ENCODE measurements around the gene RCN1. TPM values are rescaled to one million over a fixed set of nuclear protein-coding genes. Genes with fewer than 3 reads are reported as not detected.

RCN1 gene
- total and polyA plus RNA-seq, 2 of the 8 experiments (the other 6 are each of a cell fraction or from before 2014, with no cell fraction given), result 45.1 to 123 TPM

GRCh38 chr11:32082346-32082986 lies 8.4 kb upstream of the RCN1 start:
- Histone ChIP-seq H2BK120ac (replicated peaks; ENCODE audit: low read depth, low read length) (no peak overlapping the region), H2BK12ac (ENCODE audit: low read depth, low read length) (no peak overlapping the region; the same call in 1 of the 2 replicates), H3K56ac (replicated peaks; ENCODE audit: insufficient read length, low read depth, low read length) (no peak overlapping the region), H3K18ac (ENCODE audit: extremely low read depth, low read length) (0 out of 2 replicates have a peak overlapping the region, but pooled peaks have one; percentile 4), H3K79me2 (ENCODE audit: control insufficient read depth in 1 of 2, insufficient read depth in 2 of 2, low read length in 2 of 2) (no peaks in the 10 kb centered on the region), H3K27ac (ENCODE audit: low read depth, low read length) (no peak overlapping the region), H3K23ac (ENCODE audit: insufficient read length) (no peak overlapping the region), H3K4me2 (ENCODE audit: insufficient read depth in 1 of 2, low read depth in 2 of 2, low read length in 2 of 2) (no peak overlapping the region), H4K20me1 (replicated peaks in 1 of 2; ENCODE audit: control insufficient read depth in 1 of 2, insufficient read depth in 2 of 2, low read length in 2 of 2) (no peaks in the 10 kb centered on the region), H3K4me1 (replicated peaks in 1 of 4; ENCODE audit: control insufficient read depth in 3 of 4, insufficient read depth in 4 of 4, low read length in 3 of 4) (peaks cover 0 to 3% (median 1%) of the 10 kb centered on the region in 4 experiments; a peak in 4 of 7 replicates), H3K4me3 (ENCODE audit: extremely low read depth in 1 of 4, insufficient read depth in 2 of 4, low read depth in 3 of 4, low read length in 4 of 4) (no peak overlapping the region), H3K23me2 (ENCODE audit: low read depth, low read length) (no peaks in the 10 kb centered on the region), H4K5ac (ENCODE audit: insufficient read length, low read depth, low read length) (no peak overlapping the region), H2BK15ac (ENCODE audit: low read length) (no peak overlapping the region), H3K14ac (ENCODE audit: insufficient read length) (no peak overlapping the region), H3K79me1 (ENCODE audit: low read depth, low read length) (no peaks in the 10 kb centered on the region), H4K91ac (replicated peaks; ENCODE audit: insufficient read length, low read length) (peak overlapping the region; percentile 4), H3K27me3 (replicated peaks in 1 of 4; ENCODE audit: control insufficient read depth in 3 of 4, extremely low read depth in 1 of 4, insufficient read depth in 3 of 4, low read length in 3 of 4) (no peaks in the 10 kb centered on the region), H2AK5ac (ENCODE audit: low read depth, low read length) (no peak overlapping the region), H3K9me3 (ENCODE audit: insufficient read depth in 2 of 2, low read depth in 1 of 2, low read length in 1 of 2) (no peaks in the 10 kb centered on the region), H3K36me3 (ENCODE audit: control insufficient read depth in 2 of 4, insufficient read depth in 4 of 4, low read length in 3 of 4) (no peaks in the 10 kb centered on the region), H2BK20ac (ENCODE audit: low read length) (no peak overlapping the region), H3K9ac (replicated peaks in 1 of 4; ENCODE audit: extremely low read depth in 1 of 4, low read depth in 3 of 4, low read length in 3 of 4) (no peak overlapping the region), H2BK5ac (ENCODE audit: low read depth, low read length) (no peak overlapping the region), H3K4ac (replicated peaks; ENCODE audit: insufficient read length, low read depth, low read length) (no peak overlapping the region), H2AFZ (ENCODE audit: low read length) (peak overlapping the region; percentile 9; the same call in 1 of the 2 replicates), H4K8ac (ENCODE audit: extremely low read depth, insufficient read depth, low read length) (no peak overlapping the region)
- WGBS, 2 experiments (ENCODE audit: extremely low coverage in 1 of 2, insufficient coverage in 1 of 2, insufficient read length in 1 of 2, insufficient replicate concordance in 2 of 2, low coverage in 1 of 2, low lambda C conversion rate in 2 of 2, missing lambda C conversion rate in 1 of 2), result 77% methylated on average over 5 of the region's 5 CpGs; no CpG with 5 or more reads in 1 of the 2 experiments
- FAIRE-seq, result no peak
- ChIA-PET CTCF (ENCODE audit: partially characterized antibody) (interaction anchor here (0.6 to 3.4 kb wide), 8 partner anchors 10 to 204 kb away, joined by 3 to 22 read pairs (median 4); no protein-coding TSS in a partner anchor), POLR2A (ENCODE audit: partially characterized antibody) (interaction anchor here (1.2 to 3.3 kb wide), 3 partner anchors 9 to 501 kb away, joined by 3 to 14 read pairs (median 4); partner anchors contain the start of genes EIF3M and RCN1)
- DNase-seq (ENCODE audit: low read depth in 1 of 2, low spot score in 2 of 2), result no peak
- TF ChIP-seq TBP (IDR thresholded peaks at IDR 0.05; ENCODE audit: low read depth, low read length) (no peak), ASH2L (IDR thresholded peaks at IDR 0.05; ENCODE audit: low read length) (no peak), EGR1 (IDR thresholded peaks at IDR 0.05; ENCODE audit: borderline replicate concordance, low read depth, low read length) (no peak), SP2 (IDR thresholded peaks at IDR 0.05; ENCODE audit: low read length) (no peak), JUN (IDR thresholded peaks at IDR 0.05; ENCODE audit: low read depth, low read length) (no peak), YY1 (IDR thresholded peaks at IDR 0.05; ENCODE audit: low read depth, low read length) (no peak), RXRA (IDR thresholded peaks at IDR 0.05; ENCODE audit: insufficient read depth, low read depth, low read length) (no peak), SP4 (IDR thresholded peaks at IDR 0.05; ENCODE audit: low read length) (no peak), TAF1 (IDR thresholded peaks at IDR 0.05; ENCODE audit: low read depth, low read length) (no peak), CEBPB (IDR thresholded peaks at IDR 0.05; ENCODE audit: low read depth, low read length) (no peak), TAF7 (optimal IDR thresholded peaks at IDR 0.05; ENCODE audit: borderline replicate concordance, low read depth, low read length) (no peak), SIX5 (IDR thresholded peaks at IDR 0.05; ENCODE audit: low read depth, low read length) (no peak), TEAD4 (IDR thresholded peaks at IDR 0.05; ENCODE audit: low read depth, low read length) (no peak)
- TF ChIP-seq, protein P1, sequence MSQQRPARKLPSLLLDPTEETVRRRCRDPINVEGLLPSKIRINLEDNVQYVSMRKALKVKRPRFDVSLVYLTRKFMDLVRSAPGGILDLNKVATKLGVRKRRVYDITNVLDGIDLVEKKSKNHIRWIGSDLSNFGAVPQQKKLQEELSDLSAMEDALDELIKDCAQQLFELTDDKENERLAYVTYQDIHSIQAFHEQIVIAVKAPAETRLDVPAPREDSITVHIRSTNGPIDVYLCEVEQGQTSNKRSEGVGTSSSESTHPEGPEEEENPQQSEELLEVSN (IDR thresholded peaks at IDR 0.05), result no peak

Data from H1 (cell line).